HepG2 (cell line): Measurements from ENCODE around the gene PRR11. TPM values are rescaled to one million over a fixed set of nuclear protein-coding genes. Genes with fewer than 3 reads are reported as not detected.

Experiments used
- ATAC-seq: fragments of 200-7000 bp; cut with Tn5 transposase; 3 replicates; pipeline ENCODE4 v1.9.1; 2020; ENCODE audit warnings: mild to moderate bottlenecking, moderate library complexity
- BruUV-seq: library from RNA; stranded (reverse); fragments of 400-500 nt; replicated peaks from 2 replicates; lab custom pipeline; 2021; lab: Mats Ljungman, UMichigan
- CTCF ChIA-PET: fragments of 300-600 bp; formaldehyde crosslinking; extraction: SDS; loops from one replicate; lab custom pipeline; 2021; ENCODE audit warnings: low total read pairs, inconsistent platforms, low intra/inter-chr PET ratio; lab: Yijun Ruan, JAX
- POLR2A ChIA-PET: fragments of 350-600 bp; sonication (Branson Sonifier 250); formaldehyde crosslinking; loops from one replicate; lab custom pipeline; 2020; ENCODE audit warnings: antibody characterized with exemption, inconsistent platforms; lab: Yijun Ruan, JAX
- DNase-seq: peaks from one replicate; pipeline ENCODE4 v3.0.0-alpha.2; 2015; ENCODE audit warnings: low spot score
- FAIRE-seq: peaks from 3 replicates; lab custom pipeline; 2011; peaks lifted over from hg19 to GRCh38; lab: Jason Lieb, UNC
- H2AFZ ChIP-seq: one replicate; pipeline ENCODE4 v1.6.1; 2011; ENCODE audit warnings: low read length, inconsistent platforms
- H3K27ac ChIP-seq: fragments of 300-600 bp; 3 replicates; pipeline ENCODE4 v1.8.0; 2011; ENCODE audit warnings: mixed run types, mild to moderate bottlenecking, mixed read lengths, low read length, inconsistent platforms; ENCODE audit not compliant: insufficient read depth; ENCODE audit errors: extremely low read length
- H3K27me3 ChIP-seq, 2 experiments: fragments of 200-600 bp in 1 of 2; 2 replicates in 1 of 2; 3 replicates in 1 of 2; pipeline versions ENCODE4 v1.6.0 to v1.8.0; 2011; ENCODE audit warnings: low read length in 2 of 2, mild to moderate bottlenecking in 2 of 2, moderate library complexity in 2 of 2, inconsistent platforms in 1 of 2; ENCODE audit not compliant: insufficient read depth in 2 of 2, control insufficient read depth in 1 of 2
- H3K36me3 ChIP-seq, 2 experiments: fragments of 200-600 bp in 1 of 2; replicated peaks in 1 of 2; 2 replicates in 1 of 2; 3 replicates in 1 of 2; pipeline versions ENCODE4 v1.5.1 to v1.8.0; 2011; ENCODE audit warnings: low read length in 2 of 2, inconsistent platforms in 1 of 2; ENCODE audit not compliant: insufficient read depth in 2 of 2, control insufficient read depth in 1 of 2
- H3K4me1 ChIP-seq: 2 replicates; pipeline ENCODE4 v1.5.1; 2012; ENCODE audit warnings: low read length, inconsistent platforms; ENCODE audit not compliant: insufficient read depth
- H3K4me2 ChIP-seq: 2 replicates; pipeline ENCODE4 v1.6.0; 2011; ENCODE audit warnings: low read depth, low read length, inconsistent platforms
- H3K4me3 ChIP-seq, 3 experiments: fragments of 200-600 bp in 1 of 3; sonication (generic), shearing (Covaris generic) in 1 of 3; replicated peaks in 1 of 3; 2 replicates each; pipeline ENCODE4 v1.5.1; 2011 to 2016; ENCODE audit warnings: low read length in 3 of 3, inconsistent platforms in 2 of 3, low read depth in 2 of 3, mild to moderate bottlenecking in 2 of 3, control low read depth in 1 of 3, mixed read lengths in 1 of 3; ENCODE audit not compliant: insufficient read depth in 1 of 3
- H3K79me2 ChIP-seq: one replicate; pipeline ENCODE4 v1.6.1; 2011; ENCODE audit warnings: low read length, inconsistent platforms; ENCODE audit not compliant: insufficient read depth
- H3K9ac ChIP-seq: 2 replicates; pipeline ENCODE4 v1.6.0; 2011; ENCODE audit warnings: mild to moderate bottlenecking, low read depth, low read length, inconsistent platforms; ENCODE audit not compliant: insufficient read depth
- H3K9me3 ChIP-seq: 2 replicates; pipeline ENCODE4 v1.5.1; 2012; ENCODE audit warnings: mild to moderate bottlenecking, low read length
- H4K20me1 ChIP-seq: 2 replicates; pipeline ENCODE4 v1.6.0; 2011; ENCODE audit warnings: inconsistent platforms, mild to moderate bottlenecking, low read length, moderate library complexity; ENCODE audit not compliant: insufficient read depth
- BCL3 ChIP-seq: sonication (generic); formaldehyde crosslinking; IDR thresholded peaks from 2 replicates; pipeline ENCODE4 v1.5.1; 2020; ENCODE audit warnings: mild to moderate bottlenecking, missing genetic modification reagents, moderate library complexity
- JUND ChIP-seq: sonication (generic); formaldehyde crosslinking; IDR thresholded peaks from 2 replicates; pipeline ENCODE4 v1.8.0; 2022; ENCODE audit warnings: mild to moderate bottlenecking, missing genetic modification reagents
- KDM2A ChIP-seq: sonication (generic); formaldehyde crosslinking; IDR thresholded peaks from 2 replicates; pipeline ENCODE4 v1.4.0; 2020; ENCODE audit warnings: low read depth, missing genetic modification reagents, borderline replicate concordance
- LRRFIP1 ChIP-seq: sonication (generic); formaldehyde crosslinking; conservative IDR thresholded peaks from 2 replicates; pipeline ENCODE4 v1.4.0; 2020; ENCODE audit warnings: missing genetic modification reagents
- MED8 ChIP-seq: sonication (generic); formaldehyde crosslinking; IDR thresholded peaks from 2 replicates; pipeline ENCODE4 v1.8.1; 2023; ENCODE audit warnings: mild to moderate bottlenecking, missing genetic modification reagents; ENCODE audit not compliant: insufficient replicate concordance
- SCMH1 ChIP-seq: sonication (generic); formaldehyde crosslinking; IDR thresholded peaks from 2 replicates; pipeline ENCODE4 v1.9.0; 2021; ENCODE audit warnings: missing genetic modification reagents, mild to moderate bottlenecking, borderline replicate concordance
- SP140L ChIP-seq: sonication (generic); formaldehyde crosslinking; IDR thresholded peaks from 2 replicates; pipeline ENCODE4 v1.4.0; 2020; ENCODE audit warnings: missing genetic modification reagents, borderline replicate concordance
- TOPORS ChIP-seq: sonication (generic); formaldehyde crosslinking; IDR thresholded peaks from 2 replicates; pipeline ENCODE4 v1.8.0; 2023; ENCODE audit warnings: mild to moderate bottlenecking, missing genetic modification reagents
- ZBTB44 ChIP-seq: sonication (generic); formaldehyde crosslinking; IDR thresholded peaks from 2 replicates; pipeline ENCODE4 v1.4.0; 2020; ENCODE audit warnings: missing genetic modification reagents
- ZFP36 ChIP-seq: fragments of 150-350 bp; IDR thresholded peaks from 2 replicates; pipeline ENCODE4 v1.6.1; 2018; ENCODE audit warnings: borderline replicate concordance, low read length, low read depth; ENCODE audit not compliant: partially characterized antibody
- ZNF281 ChIP-seq: sonication (generic); formaldehyde crosslinking; IDR thresholded peaks from 2 replicates; pipeline ENCODE4 v1.4.0; 2020; ENCODE audit warnings: missing genetic modification reagents, borderline replicate concordance
- ZNF720 ChIP-seq: sonication (generic); formaldehyde crosslinking; IDR thresholded peaks from 2 replicates; pipeline ENCODE4 v1.4.0; 2020; ENCODE audit warnings: missing genetic modification reagents
- WGBS: methylation state at CpG from one replicate; pipeline ENCODE4 v1.1.6; 2017; ENCODE audit warnings: low lambda C conversion rate; 5-methylcytosine and 5-hydroxymethylcytosine counted together
- in situ Hi-C: cut with HindIII; loops from 2 replicates; pipeline ENCODE4 v1.10.0; 2017; ENCODE audit warnings: low pct_unique_long_range_greater_than_20kb; ENCODE audit not compliant: extremely low pct_ligation_motif_present
- intact Hi-C: fragments of 100-400 bp; cut with micrococcal nuclease; formaldehyde crosslinking; loops from one replicate; pipeline ENCODE4 v1.10.0; 2022; ENCODE audit not compliant: unreplicated experiment
- polyA plus RNA-seq, 8 experiments: library from polyadenylated mRNA; depleted of rRNA in 3 of 8; stranded (reverse) in 7 of 8; unstranded in 1 of 8; fragments of >200 nt; fragmentation: Illumina TruSeq in 4 of 8; extraction: Trizol in 4 of 8; gene quantifications; 2 replicates each; pipeline versions ENCODE4 v1.2.1 to v1.2.3, GENCODE V29; 2011 to 2016; ENCODE audit warnings: low read depth in 4 of 8, missing spikeins in 1 of 8, mixed read lengths in 1 of 8; ENCODE audit not compliant: insufficient read depth in 1 of 8
- total RNA-seq, 5 experiments: library from RNA; depleted of rRNA; stranded (reverse); fragments of >200 nt; fragmentation: Illumina TruSeq; extraction: Trizol; gene quantifications; 2 replicates each; pipeline ENCODE4 v1.2.3, GENCODE V29; 2016; ENCODE audit warnings: low read depth in 1 of 5

The PRR11 gene
- total and polyA plus RNA-seq, 2 of the 13 experiments (the other 11 are each of a cell fraction or from before 2014, with no cell fraction given) = 35.7 to 39.2 TPM

- ChIA-PET CTCF (no interaction called here), POLR2A (interaction anchor here (0.8 to 1.3 kb wide), 2 partner anchors 11 to 12 kb away, joined by 3 to 5 read pairs; partner anchors contain the start of genes PRR11 and SKA2)
- intact Hi-C loops (no loop called here), in situ Hi-C loops (no loop called here)
- Histone ChIP-seq H3K4me3 (no peak overlapping the region), H3K27ac (peak overlapping the region; percentile 30), H3K9ac (no peak overlapping the region), H2AFZ (peak overlapping the region; percentile 99), H3K4me1 (peaks cover 5% of the 10 kb centered on the region; the same call in 1 of the 2 replicates), H3K9me3 (no peaks in the 10 kb centered on the region), H4K20me1 (no peaks in the 10 kb centered on the region), H3K79me2 (peaks cover 49% of the 10 kb centered on the region), H3K4me2 (peak overlapping the region; percentile 56), H3K27me3 (no peaks in the 10 kb centered on the region), H3K36me3 (peaks cover 8 to 18% of the 10 kb centered on the region in 2 experiments)
- no TSS peak for BruUV-seq
- 71% methylated on average over 2 of the region's 2 CpGs for WGBS
- peak; percentile 88 for FAIRE-seq
- ATAC-seq = peak; percentile 96
- DNase-seq = peak; percentile 67
- TF ChIP-seq ZNF281 (CRISPR knock-in tag) = no peak
- no peak for TF ChIP-seq ZFP36
- no peak for TF ChIP-seq SP140L (CRISPR knock-in tag)
- no peak for TF ChIP-seq SCMH1 (CRISPR knock-in tag)
- no peak for TF ChIP-seq BCL3 (CRISPR knock-in tag)
- no peak for TF ChIP-seq LRRFIP1 (CRISPR knock-in tag)
- TF ChIP-seq JUND (CRISPR knock-in tag) = no peak
- TF ChIP-seq TOPORS (CRISPR knock-in tag) = no peak
- no peak for TF ChIP-seq ZBTB44 (CRISPR knock-in tag)
- TF ChIP-seq KDM2A (CRISPR knock-in tag) = no peak
- no peak for TF ChIP-seq ZNF720 (CRISPR knock-in tag)
- no peak for TF ChIP-seq MED8 (CRISPR knock-in tag)
These were observed 10.4 kb downstream of the PRR11 start for GRCh38 chr17:59165933-59166342.
